Measurements from ENCODE around the gene TPRG1L.

GRCh38 chr1:3611170-3612019, 13.4 kb upstream of the TPRG1L start, which contains the start of gene MEGF6:
- no peak for TF ChIP-seq CTCF (IDR thresholded peaks at IDR 0.05)
- peak; percentile 20 for TF ChIP-seq EZH2phosphoT487 (IDR thresholded peaks at IDR 0.05)
- peak; percentile 40 for TF ChIP-seq EZH2 (IDR thresholded peaks at IDR 0.05)

Data from neural progenitor cell (in vitro differentiated cells).